ENCODE measurements around the gene EXOC6B. TPM values are rescaled to one million over a fixed set of nuclear protein-coding genes. Genes with fewer than 3 reads are reported as not detected.
A peak's percentile ranks its signal among the peaks of the same experiment; 100 is the strongest.

EXOC6B gene
- total RNA-seq, 1 experiment from 2014 or later: 40.1 TPM

DNA sequence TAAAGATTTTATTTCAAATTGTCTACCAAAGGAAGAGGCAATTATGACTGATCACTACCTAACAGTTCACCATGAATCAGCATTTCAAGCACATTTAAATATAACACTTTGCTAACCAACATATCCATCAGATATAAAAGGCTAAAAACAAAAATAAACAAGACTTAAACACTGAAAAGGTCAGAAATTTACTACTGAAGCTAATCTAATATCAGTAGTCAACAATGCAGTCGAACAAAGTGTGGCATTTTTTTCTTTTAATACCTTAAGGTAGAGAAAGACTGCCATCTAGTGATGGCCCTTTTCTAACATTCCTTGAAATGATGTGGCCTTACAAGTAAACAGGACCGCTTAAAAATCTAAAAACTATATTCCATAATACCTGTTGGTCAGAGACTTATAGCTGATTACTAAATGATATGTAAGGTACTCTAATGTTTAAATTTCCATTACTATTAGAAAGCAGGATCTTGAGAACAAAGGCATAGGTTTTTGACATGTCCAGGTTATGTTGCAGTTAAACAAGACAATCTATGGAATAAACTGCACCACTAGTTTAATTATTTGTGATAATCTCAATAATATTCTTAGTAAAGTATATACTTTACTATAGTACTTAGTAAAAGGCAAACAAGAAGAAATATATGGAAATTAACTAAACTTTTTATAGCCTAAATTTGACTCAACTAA, 80.0 kb downstream of the EXOC6B start:
- Histone ChIP-seq H3K18ac (ENCODE audit: insufficient read length, low read depth, low read length) (no peak overlapping the region), H2AK5ac (ENCODE audit: insufficient read length, low read length) (no peak overlapping the region), H3K4me1 (ENCODE audit: insufficient read depth, low read length) (peaks cover 2% of the 10 kb centered on the region; the same call in 1 of the 2 replicates), H4K20me1 (ENCODE audit: control insufficient read depth, insufficient read depth, insufficient read length) (no peaks in the 10 kb centered on the region), H3K23ac (ENCODE audit: insufficient read length, low read depth, low read length) (no peak overlapping the region), H3K27me3 (ENCODE audit: insufficient read depth, low read length) (no peaks in the 10 kb centered on the region), H3K14ac (ENCODE audit: insufficient read depth, low read length) (no peak overlapping the region), H3K9ac (ENCODE audit: extremely low read depth, insufficient read length, low read length) (no peak overlapping the region), H2BK20ac (ENCODE audit: low read depth, low read length, poor library complexity, severe bottlenecking) (no peak overlapping the region), H2BK5ac (ENCODE audit: insufficient read length, low read length) (no peak overlapping the region), H3K23me2 (ENCODE audit: insufficient read length, low read depth, low read length, poor library complexity, severe bottlenecking) (no peaks in the 10 kb centered on the region), H4K91ac (ENCODE audit: insufficient read length, low read depth, low read length) (no peak overlapping the region), H2BK12ac (ENCODE audit: insufficient read length, low read depth, low read length) (no peak overlapping the region), H4K8ac (replicated peaks; ENCODE audit: insufficient read length, low read depth, low read length) (no peak overlapping the region), H3K27ac (ENCODE audit: insufficient read length, low read depth, low read length) (no peak overlapping the region), H2AFZ (ENCODE audit: low read length) (no peak overlapping the region), H3K4ac (ENCODE audit: low read depth, low read length) (no peak overlapping the region), H3K56ac (ENCODE audit: insufficient read length, low read depth, low read length) (no peak overlapping the region), H2BK120ac (ENCODE audit: low read depth, low read length, poor library complexity, severe bottlenecking) (no peak overlapping the region), H3K79me2 (ENCODE audit: insufficient read depth, low read length) (no peaks in the 10 kb centered on the region; the same call in 1 of the 2 replicates), H3K79me1 (ENCODE audit: insufficient read depth, low read depth, low read length, poor library complexity, severe bottlenecking) (peaks cover 3% of the 10 kb centered on the region), H3K4me2 (ENCODE audit: insufficient read depth, insufficient read length, low read length) (no peak overlapping the region), H2BK15ac (ENCODE audit: low read depth, low read length) (no peak overlapping the region), H3T11ph (ENCODE audit: low read length) (no peak overlapping the region), H4K5ac (ENCODE audit: insufficient read length, low read depth, low read length) (no peak overlapping the region), H3K9me3 (ENCODE audit: control insufficient read depth, low read depth, low read length) (no peaks in the 10 kb centered on the region)
- TF ChIP-seq, protein P1, sequence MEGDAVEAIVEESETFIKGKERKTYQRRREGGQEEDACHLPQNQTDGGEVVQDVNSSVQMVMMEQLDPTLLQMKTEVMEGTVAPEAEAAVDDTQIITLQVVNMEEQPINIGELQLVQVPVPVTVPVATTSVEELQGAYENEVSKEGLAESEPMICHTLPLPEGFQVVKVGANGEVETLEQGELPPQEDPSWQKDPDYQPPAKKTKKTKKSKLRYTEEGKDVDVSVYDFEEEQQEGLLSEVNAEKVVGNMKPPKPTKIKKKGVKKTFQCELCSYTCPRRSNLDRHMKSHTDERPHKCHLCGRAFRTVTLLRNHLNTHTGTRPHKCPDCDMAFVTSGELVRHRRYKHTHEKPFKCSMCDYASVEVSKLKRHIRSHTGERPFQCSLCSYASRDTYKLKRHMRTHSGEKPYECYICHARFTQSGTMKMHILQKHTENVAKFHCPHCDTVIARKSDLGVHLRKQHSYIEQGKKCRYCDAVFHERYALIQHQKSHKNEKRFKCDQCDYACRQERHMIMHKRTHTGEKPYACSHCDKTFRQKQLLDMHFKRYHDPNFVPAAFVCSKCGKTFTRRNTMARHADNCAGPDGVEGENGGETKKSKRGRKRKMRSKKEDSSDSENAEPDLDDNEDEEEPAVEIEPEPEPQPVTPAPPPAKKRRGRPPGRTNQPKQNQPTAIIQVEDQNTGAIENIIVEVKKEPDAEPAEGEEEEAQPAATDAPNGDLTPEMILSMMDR (conservative IDR thresholded peaks at IDR 0.05): peak; percentile 85
- Mint-ChIP-seq H3K4me3 (no peak overlapping the region), H3K36me3 (ENCODE audit: insufficient read depth in 1 of 3, low read depth in 3 of 3) (peaks cover 4% of the 10 kb centered on the region in 3 experiments; a peak in 4 of 7 replicates), H3K27me3 (ENCODE audit: low read depth) (no peaks in the 10 kb centered on the region), H3K27ac (no peak overlapping the region; a peak in 1 of 7 replicates), H3K9me3 (no peaks in the 10 kb centered on the region), H3K4me1 (peaks cover 17 to 18% of the 10 kb centered on the region in 2 experiments)
- no CpG with 5 or more reads among the region's 2 CpGs for WGBS (ENCODE audit: extremely low coverage, insufficient read length, low lambda C conversion rate)
- no peak for DNase-seq
